Activated gamma-delta T cell (primary cell): ENCODE data around the gene SGCE.
"Not testable (repeated sequence)": the region's sequence is repeated elsewhere in the genome, so short reads cannot be mapped to it uniquely, and the experiment has no call there.

ENCODE experiments used
- DNase-seq: peaks from one replicate; lab custom pipeline; 2025; lab: John Stamatoyannopoulos, UW
- total RNA-seq, 2 donors: gene quantifications; one replicate each; lab custom pipeline; 2026; lab: John Stamatoyannopoulos, UW

Gene SGCE, protein sequence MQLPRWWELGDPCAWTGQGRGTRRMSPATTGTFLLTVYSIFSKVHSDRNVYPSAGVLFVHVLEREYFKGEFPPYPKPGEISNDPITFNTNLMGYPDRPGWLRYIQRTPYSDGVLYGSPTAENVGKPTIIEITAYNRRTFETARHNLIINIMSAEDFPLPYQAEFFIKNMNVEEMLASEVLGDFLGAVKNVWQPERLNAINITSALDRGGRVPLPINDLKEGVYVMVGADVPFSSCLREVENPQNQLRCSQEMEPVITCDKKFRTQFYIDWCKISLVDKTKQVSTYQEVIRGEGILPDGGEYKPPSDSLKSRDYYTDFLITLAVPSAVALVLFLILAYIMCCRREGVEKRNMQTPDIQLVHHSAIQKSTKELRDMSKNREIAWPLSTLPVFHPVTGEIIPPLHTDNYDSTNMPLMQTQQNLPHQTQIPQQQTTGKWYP
- total RNA-seq, result 0.92 to 3.7 reads per million in 2 donors

DNA sequence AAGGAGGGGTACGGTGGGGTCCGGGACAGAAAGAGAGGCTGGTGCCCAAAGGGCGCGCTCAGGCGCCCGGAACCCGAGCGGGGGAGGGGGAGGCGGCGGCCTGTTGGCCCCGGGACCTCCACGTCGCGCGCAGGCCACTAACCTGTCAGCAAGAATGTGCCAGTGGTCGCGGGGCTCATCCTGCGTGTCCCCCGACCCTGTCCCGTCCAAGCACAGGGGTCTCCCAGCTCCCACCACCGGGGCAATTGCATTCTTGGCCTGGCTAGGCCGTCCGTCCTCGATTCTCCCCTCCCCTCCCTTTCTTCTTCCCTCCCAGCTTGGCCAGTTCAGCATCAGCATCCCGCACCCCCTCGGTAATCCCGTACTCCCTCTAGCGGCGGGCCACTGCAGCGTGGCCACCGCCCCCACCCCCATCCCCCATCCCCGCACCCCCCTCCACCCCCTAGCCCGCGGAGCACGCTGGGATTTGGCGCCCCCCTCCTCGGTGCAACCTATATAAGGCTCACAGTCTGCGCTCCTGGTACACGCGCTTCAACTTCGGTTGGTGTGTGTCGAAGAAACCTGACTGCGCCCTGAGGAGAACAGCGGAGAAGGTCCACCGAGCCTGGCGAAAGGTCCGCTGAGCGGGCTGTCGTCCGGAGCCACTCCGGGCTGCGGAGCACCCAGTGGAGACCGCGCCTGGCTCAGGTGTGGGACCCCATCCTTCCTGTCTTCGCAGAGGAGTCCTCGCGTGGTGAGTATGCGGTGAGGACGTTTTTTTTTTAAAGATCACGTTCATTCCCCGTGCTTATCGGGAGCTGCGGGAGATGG is at the start of gene SGCE:
SGCE (minus strand) TSS at position 286 of the 810 bp plus-strand sequence; CDS start at position 251, 35 bp downstream.
- no peak for DNase-seq

GRCh38 chr7:94705155-94706021 is 49.5 kb upstream of the SGCE start:
- not testable (repeated sequence) for DNase-seq

- no peak for DNase-seq
These were observed 45.6 kb upstream of the SGCE start for GRCh38 chr7:94701555-94701973.

- DNase-seq, result no peak
These were observed 45.1 kb upstream of the SGCE start for GRCh38 chr7:94700926-94701554.

GRCh38 chr7:94698275-94698674 is 42.3 kb upstream of the SGCE start:
- DNase-seq, result no peak

GRCh38 chr7:94697035-94697974 is 41.4 kb upstream of the SGCE start:
- DNase-seq, result no peak

GRCh38 chr7:94687810-94688209 is 31.9 kb upstream of the SGCE start:
- no peak for DNase-seq

GRCh38 chr7:94687076-94687475 is 31.1 kb upstream of the SGCE start:
- no peak for DNase-seq

DNA sequence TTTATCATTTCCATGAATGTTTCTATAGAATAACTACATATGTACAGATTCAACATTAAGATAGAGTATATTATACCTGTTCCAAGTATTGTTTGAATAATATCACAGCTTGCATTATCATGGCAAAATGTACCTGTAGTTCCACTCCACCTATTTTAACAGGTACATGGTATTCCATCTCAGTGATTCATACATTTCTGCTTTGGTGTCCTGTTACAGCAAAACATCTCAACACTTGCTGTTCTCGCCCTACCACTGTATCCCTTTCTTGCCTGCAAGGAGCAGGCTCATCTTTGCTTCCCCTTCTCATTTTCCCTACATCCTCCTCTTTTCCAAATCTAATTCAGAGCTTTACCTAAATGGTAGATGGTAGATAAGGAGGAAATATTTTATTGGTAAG is 27.1 kb upstream of the SGCE start:
- no peak for DNase-seq

DNA sequence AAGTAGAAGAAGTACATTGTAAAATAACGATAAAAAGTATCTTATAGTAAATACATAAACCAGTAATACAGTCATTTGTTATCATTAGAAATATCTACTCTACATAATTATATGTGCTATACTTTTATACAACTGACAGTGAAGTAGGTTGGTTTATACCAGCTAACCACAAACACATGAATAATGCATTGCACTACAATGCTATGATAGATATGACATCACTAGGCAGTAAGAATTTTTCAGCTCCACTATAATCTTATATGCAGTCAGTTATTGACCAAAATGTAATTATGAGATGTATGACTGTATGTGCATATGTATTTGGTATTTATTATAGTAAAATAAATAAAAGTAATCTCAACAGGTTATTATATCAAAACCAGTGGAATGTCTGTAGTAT is 23.4 kb upstream of the SGCE start:
- no peak for DNase-seq

DNA sequence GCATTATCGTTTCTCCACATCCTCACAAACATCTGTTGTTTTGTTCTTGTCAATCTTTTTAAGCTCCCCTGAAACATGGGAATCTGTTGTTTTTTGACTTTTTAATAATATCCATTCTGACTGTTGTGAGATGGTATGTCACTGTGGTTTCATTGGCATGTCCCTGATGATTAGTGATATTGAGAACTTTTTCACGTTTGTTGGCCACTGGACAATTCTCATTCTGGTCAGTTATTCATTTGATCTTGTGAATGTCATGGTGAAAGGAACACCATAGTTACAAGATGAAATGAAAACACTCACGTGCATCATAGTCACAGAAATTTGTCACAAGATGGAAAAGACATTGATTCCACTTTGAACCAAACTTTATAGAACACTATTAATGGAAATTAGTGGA is 20.5 kb upstream of the SGCE start:
- DNase-seq, result no peak

DNA sequence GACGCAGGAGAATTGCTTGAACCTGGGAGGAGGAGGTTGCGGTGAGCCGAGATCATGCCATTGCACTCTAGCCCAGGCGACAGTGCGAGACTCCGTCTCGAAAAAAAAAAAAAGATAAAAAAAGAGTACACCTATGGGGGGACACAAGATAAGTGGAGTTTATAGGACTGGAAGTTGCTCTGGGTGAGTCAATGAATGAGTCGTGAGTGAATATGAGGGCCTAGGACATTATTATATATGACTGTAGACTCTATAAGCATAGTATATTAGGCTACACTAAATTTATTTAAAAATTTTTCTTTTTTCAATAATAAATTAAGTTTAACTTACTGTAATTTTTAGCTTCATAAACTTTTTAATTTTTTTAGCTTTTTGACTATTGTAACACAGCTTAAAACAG is 19.4 kb upstream of the SGCE start:
- no peak for DNase-seq

DNA sequence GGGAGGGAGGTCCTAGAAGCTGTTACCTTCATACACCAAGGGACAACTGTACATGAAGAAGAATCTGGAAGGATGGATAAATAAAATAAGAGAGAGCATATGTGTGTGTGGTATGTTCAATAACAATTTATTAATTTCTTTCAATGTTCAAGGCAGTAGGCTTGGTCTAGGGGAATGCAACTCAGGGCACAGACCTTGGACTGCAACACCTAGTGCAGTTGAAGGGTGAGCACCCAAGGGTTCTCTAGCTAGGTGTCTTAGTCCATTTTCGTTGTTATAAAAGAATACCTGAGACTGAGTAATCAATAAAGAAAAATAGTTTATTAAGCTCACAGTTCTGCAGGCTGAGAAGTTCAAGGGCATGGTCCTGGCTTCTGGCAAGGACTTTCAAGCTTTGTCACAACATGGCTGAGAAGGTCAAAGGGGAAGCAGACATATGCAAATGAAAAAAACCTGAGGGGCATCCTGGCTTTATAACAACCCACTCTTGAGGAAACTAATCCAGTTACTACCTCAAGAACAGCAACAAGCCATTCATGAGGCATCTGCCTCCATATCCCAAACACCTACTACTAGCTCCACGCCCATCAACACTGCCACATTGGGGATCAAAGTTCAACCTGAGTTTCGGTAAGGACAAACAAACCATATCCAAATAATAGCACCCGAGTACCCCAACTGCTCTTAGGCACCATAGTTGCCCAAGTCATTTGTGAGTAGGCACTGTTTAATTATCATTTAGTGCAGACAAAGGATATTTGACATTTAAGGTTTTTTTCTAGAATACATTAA is 15.7 kb upstream of the SGCE start:
- no peak for DNase-seq

DNA sequence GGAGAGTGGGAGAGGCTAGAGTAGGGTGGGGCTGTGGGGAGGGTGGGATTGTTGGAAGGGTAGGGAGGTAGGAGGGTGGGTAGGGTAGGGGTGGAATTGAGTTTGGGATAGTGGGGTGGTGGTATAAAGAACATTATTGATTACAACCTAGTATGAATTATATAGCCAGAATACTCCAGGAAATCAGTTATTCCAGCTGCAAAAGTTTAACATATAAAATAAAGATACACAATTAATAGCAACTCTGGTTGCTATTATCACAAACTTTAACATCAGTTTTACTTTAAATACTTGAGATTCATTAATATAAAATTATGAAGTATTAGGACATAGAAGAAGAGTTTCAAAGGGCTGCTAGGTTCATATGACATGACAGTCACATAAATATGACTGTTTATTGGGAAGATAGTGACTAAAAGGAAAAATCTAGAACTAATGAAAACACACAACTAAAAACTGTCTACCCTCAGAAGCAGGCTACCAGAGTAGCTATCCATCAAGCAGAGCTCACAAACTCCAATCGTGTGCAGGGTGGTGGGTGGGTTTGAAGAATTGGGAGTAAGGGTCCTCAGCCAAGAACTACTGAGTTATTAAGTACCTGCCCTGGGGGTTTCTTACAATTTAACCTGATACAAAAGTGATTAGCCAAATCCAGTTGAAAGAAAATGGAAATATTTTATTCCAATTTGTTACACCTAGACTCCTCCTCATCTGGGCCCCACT is 14.0 kb upstream of the SGCE start:
- no peak for DNase-seq

GRCh38 chr7:94666879-94667587 is 11.1 kb upstream of the SGCE start:
- DNase-seq, result no peak

GRCh38 chr7:94665426-94665825 is 9.5 kb upstream of the SGCE start:
- no peak for DNase-seq

- DNase-seq, result no peak
These were observed 8.1 kb upstream of the SGCE start for GRCh38 chr7:94664023-94664422.

DNA sequence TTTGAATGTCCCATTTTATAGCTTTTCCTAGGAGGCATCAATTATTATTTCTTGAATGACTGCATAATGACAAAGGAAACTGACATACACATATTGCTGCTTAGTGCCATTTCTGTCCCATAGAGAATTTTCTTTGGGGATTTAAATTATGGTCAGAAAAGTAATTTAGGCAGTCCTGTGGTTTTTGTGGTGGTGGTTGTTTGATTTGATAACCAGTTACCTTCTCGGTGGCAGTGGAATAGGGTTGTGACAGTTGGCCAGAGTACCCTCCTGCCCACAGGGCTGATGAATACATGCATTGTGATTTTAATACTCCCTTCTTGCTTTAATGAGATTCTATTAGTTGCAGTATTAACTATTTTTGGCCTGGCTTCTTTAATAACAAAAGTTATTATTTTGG is 6.6 kb upstream of the SGCE start:
- no peak for DNase-seq
